HPDE6-E6E7 (cell line): ENCODE results near the gene SUPT4H1.

Experiments
- DNase-seq: peaks from one replicate; pipeline ENCODE4 v3.0.0; 2011; ENCODE audit warnings: missing footprints; ENCODE audit errors: extremely low spot score

SUPT4H1 gene

GRCh38 chr17:58319173-58320162 is 32.5 kb downstream of the SUPT4H1 start:
- no peak for DNase-seq

GRCh38 chr17:58318627-58319172 is 33.3 kb downstream of the SUPT4H1 start:
- no peak for DNase-seq

GRCh38 chr17:58318065-58318481 is 33.9 kb downstream of the SUPT4H1 start:
- no peak for DNase-seq

GRCh38 chr17:58317421-58318064 is 34.5 kb downstream of the SUPT4H1 start:
- DNase-seq = peak; percentile 81

GRCh38 chr17:58316260-58316960 is 35.6 kb downstream of the SUPT4H1 start:
- DNase-seq = no peak

GRCh38 chr17:58315750-58316149 is 36.3 kb downstream of the SUPT4H1 start:
- DNase-seq = no peak

- no peak for DNase-seq
Observed at GRCh38 chr17:58315281-58315711, 36.7 kb downstream of the SUPT4H1 start.

- DNase-seq = no peak
Observed at GRCh38 chr17:58314706-58315015, 37.3 kb downstream of the SUPT4H1 start.

GRCh38 chr17:58313815-58314705 is 37.9 kb downstream of the SUPT4H1 start:
- DNase-seq = no peak

- no peak for DNase-seq
Observed at GRCh38 chr17:58312829-58313228, 39.2 kb downstream of the SUPT4H1 start.

GRCh38 chr17:58312021-58312630 is 39.9 kb downstream of the SUPT4H1 start:
- no peak for DNase-seq

GRCh38 chr17:58311429-58311894 is 40.5 kb downstream of the SUPT4H1 start:
- DNase-seq = no peak

- no peak for DNase-seq
Observed at GRCh38 chr17:58310511-58311428, 41.2 kb downstream of the SUPT4H1 start.

GRCh38 chr17:58309918-58310259 is 42.1 kb downstream of the SUPT4H1 start:
- DNase-seq = no peak

- no peak for DNase-seq
Observed at GRCh38 chr17:58308985-58309917, 42.8 kb downstream of the SUPT4H1 start.

GRCh38 chr17:58308173-58308984 is 43.6 kb downstream of the SUPT4H1 start:
- DNase-seq = no peak

GRCh38 chr17:58307468-58308172 is 44.4 kb downstream of the SUPT4H1 start:
- DNase-seq = no peak
